ENCODE measurements around the gene KCNE4. TPM values are rescaled to one million over a fixed set of nuclear protein-coding genes. Genes with fewer than 3 reads are reported as not detected.

Gene KCNE4
- total RNA-seq, 4 donors from 2014 or later, result 9.8 to 52.8 (median 25.4) TPM

DNA sequence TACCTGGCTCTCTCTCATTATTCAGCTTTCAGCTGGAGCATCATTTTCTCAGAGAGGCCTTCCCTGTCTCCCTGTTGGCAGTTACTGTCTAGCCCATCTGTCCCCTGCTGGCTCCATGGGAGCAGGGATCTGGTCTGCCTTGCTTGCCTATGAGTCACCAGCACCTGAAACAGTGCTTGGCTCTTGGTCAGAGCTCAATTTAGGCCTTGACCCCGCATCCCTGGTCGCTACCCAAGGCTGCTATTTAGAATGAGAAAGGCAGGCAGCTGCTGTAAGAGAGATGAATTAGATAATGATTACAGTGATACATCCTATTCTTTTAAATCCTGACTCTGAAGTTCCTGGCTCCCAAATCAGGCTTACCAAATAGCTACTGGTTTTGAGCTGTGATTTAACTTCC lies 32.9 kb downstream of the KCNE4 start:
- H3K4me1 ChIP-seq, result no peaks in the 10 kb centered on the region
- H3K27ac ChIP-seq, result peak overlapping the region in 1 of 2 donors; percentile 35
- no peaks in the 10 kb centered on the region for H3K27me3 ChIP-seq
- peak in 1 of 2 donors; percentile 33 for DNase-seq
- no peak overlapping the region for H3K4me3 ChIP-seq
- H3K9me3 ChIP-seq, result no peaks in the 10 kb centered on the region
- intact Hi-C loops (cut with DNase I; ENCODE audit: low total_unique reads), result no loop called here
- TF ChIP-seq POLR2A (IDR thresholded peaks at IDR 0.05), result no peak
- H3K36me3 ChIP-seq, result no peaks in the 10 kb centered on the region

DNA sequence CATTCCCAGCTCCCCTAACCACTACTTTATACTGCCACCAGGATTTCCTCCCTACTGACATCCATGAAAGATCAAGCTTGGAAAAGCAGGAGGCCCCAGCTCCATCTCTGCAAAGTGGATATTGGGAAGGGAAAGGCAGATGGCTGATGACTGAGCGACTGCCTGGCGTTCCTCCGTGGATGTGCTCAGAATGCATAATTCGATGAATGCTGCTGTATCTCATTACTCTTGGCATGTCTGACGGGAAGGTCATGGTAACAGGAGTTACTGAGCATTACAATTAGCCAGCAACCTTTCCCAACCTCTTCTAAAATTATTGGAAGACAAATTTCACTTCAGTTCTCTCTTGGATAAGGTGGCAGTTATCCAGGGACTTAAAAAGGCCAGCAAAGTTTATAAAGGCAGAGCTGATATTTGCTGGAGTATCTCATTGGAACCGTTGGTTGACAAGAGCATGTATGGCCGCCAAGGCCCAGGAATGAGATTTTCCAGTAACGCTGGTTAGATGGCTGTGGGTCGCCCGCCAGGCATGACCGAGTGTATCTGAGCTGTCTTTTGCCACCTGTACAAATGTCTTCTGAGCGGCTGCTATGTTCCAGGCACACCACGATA lies 34.5 kb downstream of the KCNE4 start:
- Histone ChIP-seq H3K4me3 (no peak overlapping the region), H3K27me3 (no peaks in the 10 kb centered on the region), H3K27ac (no peak overlapping the region), H3K9me3 (no peaks in the 10 kb centered on the region), H3K4me1 (no peaks in the 10 kb centered on the region), H3K36me3 (no peaks in the 10 kb centered on the region)
- TF ChIP-seq, protein P1, sequence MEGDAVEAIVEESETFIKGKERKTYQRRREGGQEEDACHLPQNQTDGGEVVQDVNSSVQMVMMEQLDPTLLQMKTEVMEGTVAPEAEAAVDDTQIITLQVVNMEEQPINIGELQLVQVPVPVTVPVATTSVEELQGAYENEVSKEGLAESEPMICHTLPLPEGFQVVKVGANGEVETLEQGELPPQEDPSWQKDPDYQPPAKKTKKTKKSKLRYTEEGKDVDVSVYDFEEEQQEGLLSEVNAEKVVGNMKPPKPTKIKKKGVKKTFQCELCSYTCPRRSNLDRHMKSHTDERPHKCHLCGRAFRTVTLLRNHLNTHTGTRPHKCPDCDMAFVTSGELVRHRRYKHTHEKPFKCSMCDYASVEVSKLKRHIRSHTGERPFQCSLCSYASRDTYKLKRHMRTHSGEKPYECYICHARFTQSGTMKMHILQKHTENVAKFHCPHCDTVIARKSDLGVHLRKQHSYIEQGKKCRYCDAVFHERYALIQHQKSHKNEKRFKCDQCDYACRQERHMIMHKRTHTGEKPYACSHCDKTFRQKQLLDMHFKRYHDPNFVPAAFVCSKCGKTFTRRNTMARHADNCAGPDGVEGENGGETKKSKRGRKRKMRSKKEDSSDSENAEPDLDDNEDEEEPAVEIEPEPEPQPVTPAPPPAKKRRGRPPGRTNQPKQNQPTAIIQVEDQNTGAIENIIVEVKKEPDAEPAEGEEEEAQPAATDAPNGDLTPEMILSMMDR (IDR thresholded peaks at IDR 0.05), result no peak
- no peak for TF ChIP-seq POLR2A (IDR thresholded peaks at IDR 0.05)
- no peak for DNase-seq
- intact Hi-C loops (cut with DNase I; ENCODE audit: low total_unique reads), result no loop called here

DNA sequence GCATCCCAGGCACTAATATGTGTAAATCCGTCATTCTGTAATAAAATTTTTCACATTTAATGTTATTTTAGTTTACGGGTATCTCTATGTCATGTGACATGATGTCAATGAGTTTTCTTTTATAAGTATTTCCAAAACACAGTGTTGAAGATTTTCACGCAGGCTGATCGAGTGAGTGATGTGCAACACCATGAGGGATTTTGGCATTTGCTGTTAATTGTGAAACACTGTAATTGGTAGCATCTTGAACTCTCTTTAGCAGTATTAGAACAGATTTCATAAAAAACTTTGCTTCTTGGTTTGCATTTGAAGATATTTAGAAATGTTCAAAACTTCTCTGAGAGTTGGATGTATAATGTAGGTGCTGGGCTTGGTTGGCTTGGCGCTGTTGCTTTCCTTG lies 35.5 kb downstream of the KCNE4 start:
- no peak overlapping the region for H3K4me3 ChIP-seq
- H3K36me3 ChIP-seq, result no peaks in the 10 kb centered on the region
- H3K27ac ChIP-seq, result no peak overlapping the region
- no peak for TF ChIP-seq POLR2A (IDR thresholded peaks at IDR 0.05)
- TF ChIP-seq, protein P1 (IDR thresholded peaks at IDR 0.05), result no peak
- DNase-seq, result no peak
- H3K27me3 ChIP-seq, result no peaks in the 10 kb centered on the region
- no peaks in the 10 kb centered on the region for H3K9me3 ChIP-seq
- intact Hi-C loops (cut with DNase I; ENCODE audit: low total_unique reads), result no loop called here
- H3K4me1 ChIP-seq, result no peaks in the 10 kb centered on the region

DNA sequence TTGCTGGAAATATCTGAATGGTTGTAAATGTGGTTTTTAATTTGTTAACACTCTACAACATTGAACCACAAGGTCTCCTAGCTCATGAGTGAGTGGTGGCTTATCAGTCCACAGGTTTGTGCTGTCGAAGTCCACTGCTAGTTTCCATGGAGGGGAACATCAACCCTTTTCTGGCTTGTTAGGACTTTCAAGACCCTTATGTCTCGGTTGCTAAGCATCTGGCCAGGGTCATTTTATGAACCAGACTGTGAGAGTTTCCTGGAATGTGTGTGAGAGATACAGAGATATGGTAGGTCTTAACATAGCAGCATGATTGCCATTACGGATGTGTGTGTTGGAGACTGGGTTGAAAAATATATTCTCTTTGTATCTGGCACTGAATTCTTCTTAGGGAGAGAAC lies 36.9 kb downstream of the KCNE4 start:
- intact Hi-C loops (cut with DNase I; ENCODE audit: low total_unique reads), result no loop called here
- no peak overlapping the region for H3K27ac ChIP-seq
- DNase-seq, result no peak
- no peak for TF ChIP-seq POLR2A (IDR thresholded peaks at IDR 0.05)
- TF ChIP-seq, protein P1 (IDR thresholded peaks at IDR 0.05), result no peak
- H3K27me3 ChIP-seq, result no peaks in the 10 kb centered on the region
- no peaks in the 10 kb centered on the region for H3K4me1 ChIP-seq
- no peaks in the 10 kb centered on the region for H3K9me3 ChIP-seq
- H3K36me3 ChIP-seq, result no peaks in the 10 kb centered on the region
- H3K4me3 ChIP-seq, result no peak overlapping the region

DNA sequence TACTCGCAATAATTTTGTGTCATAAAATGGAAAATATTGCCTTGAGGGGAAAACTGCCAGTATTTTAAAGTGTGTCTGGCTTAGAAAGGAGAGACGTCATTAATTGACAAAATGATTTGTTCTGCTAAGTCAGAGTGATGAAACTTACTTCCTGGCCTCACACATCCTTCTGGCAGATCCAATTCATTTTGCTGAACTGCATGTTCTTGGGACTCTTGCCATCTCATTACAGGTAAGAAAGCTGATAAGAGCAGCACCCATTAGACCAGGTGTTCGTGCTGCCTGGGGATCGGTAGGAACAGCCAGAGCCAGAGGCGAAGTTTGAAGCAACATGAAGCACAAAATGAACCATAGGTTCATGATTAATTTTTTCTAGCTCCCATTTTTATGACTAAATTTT lies 38.0 kb downstream of the KCNE4 start:
- Histone ChIP-seq H3K27me3 (no peaks in the 10 kb centered on the region), H3K9me3 (no peaks in the 10 kb centered on the region), H3K4me3 (no peak overlapping the region), H3K4me1 (no peaks in the 10 kb centered on the region), H3K27ac (no peak overlapping the region), H3K36me3 (no peaks in the 10 kb centered on the region)
- TF ChIP-seq, protein P1 (IDR thresholded peaks at IDR 0.05), result no peak
- no peak for TF ChIP-seq POLR2A (IDR thresholded peaks at IDR 0.05)
- DNase-seq, result no peak
- intact Hi-C loops (cut with DNase I; ENCODE audit: low total_unique reads), result no loop called here
